ENCODE results near the gene CCDC154. TPM values are rescaled to one million over a fixed set of nuclear protein-coding genes. Genes with fewer than 3 reads are reported as not detected.

The CCDC154 gene
- total RNA-seq, 1 donor from 2014 or later = 2.0 TPM

DNA sequence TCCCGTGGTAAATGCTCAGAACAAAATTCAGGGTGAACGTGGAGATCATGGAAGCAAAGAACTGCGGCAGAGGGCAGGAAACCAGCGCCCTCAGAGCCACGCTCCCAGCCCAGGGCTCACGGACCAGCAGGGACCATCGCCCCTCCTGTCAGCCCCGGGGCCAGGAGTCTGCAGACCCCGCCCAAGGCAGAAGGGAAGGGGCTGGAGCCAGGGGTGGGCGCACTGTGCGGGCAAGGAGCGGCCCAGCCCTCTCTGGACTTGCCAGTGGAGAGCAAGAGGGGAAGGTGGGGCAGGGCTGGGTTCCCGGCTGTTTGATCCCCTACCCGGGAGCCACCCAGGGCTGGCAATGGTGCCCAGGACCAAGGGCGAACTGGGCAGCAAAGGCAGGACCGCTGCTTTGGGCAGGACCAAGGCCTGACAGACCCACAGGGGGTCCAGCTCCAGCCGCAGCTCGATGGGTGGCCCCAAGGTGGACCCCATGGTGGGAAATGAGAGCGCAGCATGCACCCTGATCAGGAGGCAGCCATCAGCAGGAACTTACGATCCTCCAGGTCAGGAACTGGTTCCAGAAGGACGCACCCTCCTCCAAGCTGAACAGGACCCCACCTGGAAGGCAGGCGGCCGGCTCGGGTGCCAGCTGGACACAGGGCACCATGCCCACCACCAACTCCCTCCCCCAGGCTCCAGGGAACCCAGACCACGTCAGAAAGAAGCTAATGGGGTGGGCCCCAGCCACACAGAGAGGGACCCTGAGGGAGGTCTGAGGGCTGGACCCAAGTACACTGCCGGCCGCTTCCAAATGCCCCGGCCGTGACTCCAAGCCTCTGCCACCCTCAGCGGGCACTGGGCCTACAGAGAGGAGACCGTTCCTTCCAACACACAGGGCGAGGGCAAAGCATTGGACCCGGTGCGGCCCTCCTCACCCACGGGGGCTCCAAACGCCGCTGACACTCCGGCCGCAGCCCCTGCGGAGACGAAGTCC is 11.1 kb upstream of the CCDC154 start:
- intact Hi-C loops (cut with micrococcal nuclease) = no loop called here
- Mint-ChIP-seq H3K36me3 (ENCODE audit: low read depth) (peaks cover 2% of the 10 kb centered on the region), H3K4me1 (ENCODE audit: low read depth) (no peaks in the 10 kb centered on the region), H3K27ac (no peak overlapping the region), H3K27me3 (ENCODE audit: insufficient read depth) (no peaks in the 10 kb centered on the region), H3K9me3 (no peaks in the 10 kb centered on the region), H3K4me3 (no peak overlapping the region)
- DNase-seq (ENCODE audit: low spot score) = no peak

DNA sequence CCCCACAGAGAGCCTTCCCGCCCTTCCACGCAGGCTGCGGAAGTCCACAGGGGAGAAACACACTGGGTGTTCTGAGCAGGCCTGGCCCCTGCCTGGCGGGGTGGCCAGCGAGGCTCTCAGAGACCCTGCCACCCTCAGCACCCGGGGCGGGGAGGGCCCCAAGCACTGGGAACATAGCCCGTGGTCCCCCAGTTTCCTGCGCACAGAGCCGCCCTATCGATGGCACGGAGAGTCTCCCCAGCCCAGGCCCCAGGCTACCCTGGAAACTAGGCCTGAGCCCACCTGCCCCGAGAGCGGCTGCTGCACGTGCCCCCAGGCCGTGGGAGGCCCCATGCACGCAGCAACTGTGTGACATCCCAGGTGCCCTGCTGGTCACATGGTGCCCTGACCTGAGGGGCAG is 10.2 kb upstream of the CCDC154 start:
- Mint-ChIP-seq H3K27me3 (ENCODE audit: insufficient read depth) (no peaks in the 10 kb centered on the region), H3K27ac (no peak overlapping the region), H3K4me3 (no peak overlapping the region), H3K4me1 (ENCODE audit: low read depth) (no peaks in the 10 kb centered on the region), H3K36me3 (ENCODE audit: low read depth) (peaks cover 2% of the 10 kb centered on the region), H3K9me3 (no peaks in the 10 kb centered on the region)
- intact Hi-C loops (cut with micrococcal nuclease) = no loop called here
- DNase-seq (ENCODE audit: low spot score) = no peak

DNA sequence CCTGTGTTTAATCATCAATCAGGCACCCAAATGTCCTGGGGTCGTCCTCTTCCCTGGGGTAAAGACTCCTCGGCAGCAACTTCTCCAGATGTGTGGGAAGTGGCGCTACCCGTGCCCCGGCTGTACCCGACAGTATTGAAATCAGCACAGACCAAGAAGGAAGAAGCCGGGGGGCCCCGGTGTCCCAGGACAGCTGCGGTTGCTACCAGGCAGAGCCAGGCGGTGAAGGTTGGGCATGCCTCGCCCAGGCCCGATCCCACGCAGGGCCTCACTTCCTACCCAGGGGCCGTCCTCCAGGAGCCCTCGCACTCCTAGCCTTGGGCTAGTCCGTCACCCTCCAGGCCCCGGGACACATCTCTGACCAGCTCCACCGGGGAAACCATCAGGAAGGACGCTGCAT is 9.0 kb upstream of the CCDC154 start:
- no peak overlapping the region for H3K27ac Mint-ChIP-seq
- intact Hi-C loops (cut with micrococcal nuclease) = no loop called here
- DNase-seq (ENCODE audit: low spot score) = no peak
- no peaks in the 10 kb centered on the region for H3K27me3 Mint-ChIP-seq (ENCODE audit: insufficient read depth)
- H3K36me3 Mint-ChIP-seq (ENCODE audit: low read depth) = peaks cover 2% of the 10 kb centered on the region
- no peak overlapping the region for H3K4me3 Mint-ChIP-seq
- H3K4me1 Mint-ChIP-seq (ENCODE audit: low read depth) = no peaks in the 10 kb centered on the region
- no peaks in the 10 kb centered on the region for H3K9me3 Mint-ChIP-seq

DNA sequence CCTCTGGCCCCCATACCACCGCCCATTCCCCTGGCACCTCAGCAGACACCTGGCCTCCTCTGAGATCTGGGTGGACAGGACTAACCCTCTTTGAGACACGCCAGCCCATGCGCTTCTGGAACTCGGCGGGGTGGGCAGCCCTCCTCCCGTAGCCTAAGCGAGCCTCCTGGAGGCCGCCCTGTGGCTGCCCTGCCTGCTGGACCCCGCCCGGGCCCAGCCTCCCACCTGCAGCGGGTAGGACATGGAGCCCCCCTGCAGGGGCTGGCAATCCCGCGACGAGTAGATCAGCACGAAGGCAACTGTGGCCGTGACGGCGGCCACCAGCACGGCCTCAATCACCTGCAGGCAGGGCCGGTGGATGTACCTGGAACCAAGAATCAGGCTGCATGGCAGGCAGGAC is 8.2 kb upstream of the CCDC154 start:
- no peaks in the 10 kb centered on the region for H3K9me3 Mint-ChIP-seq
- intact Hi-C loops (cut with micrococcal nuclease) = no loop called here
- no peak for DNase-seq (ENCODE audit: low spot score)

DNA sequence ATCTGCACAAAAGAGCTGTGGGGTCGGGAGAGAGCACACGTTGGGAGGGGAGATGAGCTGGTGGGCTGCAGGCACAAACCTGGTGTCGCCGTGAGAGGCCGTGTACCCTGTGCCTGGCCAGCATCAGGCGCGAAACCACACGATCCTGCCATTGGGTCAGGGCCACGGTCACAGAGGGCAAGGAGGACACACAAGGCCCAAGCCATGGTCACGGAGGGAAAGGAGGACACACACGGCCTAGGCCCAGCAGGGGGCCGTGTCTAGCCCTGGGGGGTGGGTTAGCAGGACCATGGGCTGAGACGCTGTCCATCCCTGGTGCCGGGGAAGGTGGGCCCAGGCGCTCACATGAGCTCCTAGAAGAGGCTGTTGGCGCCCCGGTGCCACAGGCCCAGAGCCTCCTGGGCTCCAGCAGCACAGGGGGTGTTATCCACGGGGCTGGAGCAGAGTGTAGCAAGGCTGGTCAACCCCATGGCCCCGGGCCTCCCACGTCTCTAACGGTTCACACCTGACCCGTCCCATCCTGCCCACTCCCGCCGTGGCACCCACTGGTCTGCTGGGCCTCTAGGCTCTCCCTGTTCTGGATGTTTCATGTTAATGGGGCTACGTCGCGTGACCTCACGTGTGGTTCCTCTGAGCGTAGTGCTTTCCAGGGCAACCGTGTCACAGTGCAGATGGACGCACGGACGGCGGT is 7.5 kb upstream of the CCDC154 start:
- no peak overlapping the region for H3K27ac Mint-ChIP-seq
- intact Hi-C loops (cut with micrococcal nuclease) = no loop called here
- no peak for DNase-seq (ENCODE audit: low spot score)
- no peaks in the 10 kb centered on the region for H3K4me1 Mint-ChIP-seq (ENCODE audit: low read depth)
- no peaks in the 10 kb centered on the region for H3K9me3 Mint-ChIP-seq
- H3K36me3 Mint-ChIP-seq (ENCODE audit: low read depth) = peaks cover 2% of the 10 kb centered on the region
- H3K4me3 Mint-ChIP-seq = no peak overlapping the region
- no peaks in the 10 kb centered on the region for H3K27me3 Mint-ChIP-seq (ENCODE audit: insufficient read depth)

More for the DNA sequence above, 8.2 kb upstream of the CCDC154 start:
- Mint-ChIP-seq H3K27ac (no peak overlapping the region), H3K27me3 (ENCODE audit: insufficient read depth) (no peaks in the 10 kb centered on the region), H3K36me3 (ENCODE audit: low read depth) (peaks cover 2% of the 10 kb centered on the region), H3K4me3 (no peak overlapping the region), H3K4me1 (ENCODE audit: low read depth) (no peaks in the 10 kb centered on the region)

DNA sequence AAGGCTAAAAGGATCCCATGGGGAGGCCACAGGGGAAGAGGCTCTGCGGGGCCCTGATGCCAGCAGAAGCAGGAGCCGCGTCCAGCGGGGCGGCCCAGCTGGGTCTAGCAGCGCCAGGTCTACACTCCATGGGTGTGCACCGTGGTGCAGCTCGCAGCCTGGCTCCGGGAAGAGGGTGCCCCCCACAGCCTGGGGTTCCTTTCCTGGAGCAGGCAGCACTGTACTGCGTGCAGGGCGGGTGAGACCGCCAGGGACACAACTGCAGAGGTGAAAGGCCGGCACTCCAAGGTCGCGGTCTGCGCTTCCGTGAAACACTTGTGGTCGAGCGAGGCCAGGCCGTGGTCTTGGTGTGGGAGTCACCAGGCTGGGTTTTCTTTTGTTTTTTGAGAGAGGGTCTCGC is 6.5 kb upstream of the CCDC154 start:
- Mint-ChIP-seq H3K27ac (no peak overlapping the region), H3K9me3 (no peaks in the 10 kb centered on the region), H3K27me3 (ENCODE audit: insufficient read depth) (no peaks in the 10 kb centered on the region), H3K4me3 (no peak overlapping the region), H3K4me1 (ENCODE audit: low read depth) (no peaks in the 10 kb centered on the region), H3K36me3 (ENCODE audit: low read depth) (peaks cover 2% of the 10 kb centered on the region)
- intact Hi-C loops (cut with micrococcal nuclease) = no loop called here
- DNase-seq (ENCODE audit: low spot score) = no peak

DNA sequence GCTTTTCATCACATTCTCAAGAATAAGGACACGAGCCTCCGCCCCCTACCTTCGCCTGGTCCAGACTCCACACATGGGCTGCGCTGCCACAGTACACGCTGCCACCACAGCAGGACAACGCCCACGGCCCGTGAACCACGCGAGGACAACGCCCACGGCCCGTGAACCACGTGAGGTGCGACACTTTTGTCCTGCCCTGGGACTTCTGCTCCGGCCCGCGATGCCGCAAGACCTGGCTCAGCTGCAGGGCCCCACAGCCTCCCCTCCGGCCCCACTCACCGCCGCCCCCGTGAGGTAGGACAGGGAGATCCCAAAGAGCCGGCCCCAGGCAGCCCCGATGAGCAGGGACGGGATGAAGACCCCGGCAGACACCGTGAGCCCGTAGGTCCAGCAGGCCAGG is 5.9 kb upstream of the CCDC154 start:
- H3K4me3 Mint-ChIP-seq = no peak overlapping the region
- intact Hi-C loops (cut with micrococcal nuclease) = no loop called here
- no peaks in the 10 kb centered on the region for H3K9me3 Mint-ChIP-seq
- no peaks in the 10 kb centered on the region for H3K27me3 Mint-ChIP-seq (ENCODE audit: insufficient read depth)
- H3K4me1 Mint-ChIP-seq (ENCODE audit: low read depth) = no peaks in the 10 kb centered on the region
- H3K36me3 Mint-ChIP-seq (ENCODE audit: low read depth) = peaks cover 2% of the 10 kb centered on the region
- DNase-seq (ENCODE audit: low spot score) = no peak
- H3K27ac Mint-ChIP-seq = no peak overlapping the region

DNA sequence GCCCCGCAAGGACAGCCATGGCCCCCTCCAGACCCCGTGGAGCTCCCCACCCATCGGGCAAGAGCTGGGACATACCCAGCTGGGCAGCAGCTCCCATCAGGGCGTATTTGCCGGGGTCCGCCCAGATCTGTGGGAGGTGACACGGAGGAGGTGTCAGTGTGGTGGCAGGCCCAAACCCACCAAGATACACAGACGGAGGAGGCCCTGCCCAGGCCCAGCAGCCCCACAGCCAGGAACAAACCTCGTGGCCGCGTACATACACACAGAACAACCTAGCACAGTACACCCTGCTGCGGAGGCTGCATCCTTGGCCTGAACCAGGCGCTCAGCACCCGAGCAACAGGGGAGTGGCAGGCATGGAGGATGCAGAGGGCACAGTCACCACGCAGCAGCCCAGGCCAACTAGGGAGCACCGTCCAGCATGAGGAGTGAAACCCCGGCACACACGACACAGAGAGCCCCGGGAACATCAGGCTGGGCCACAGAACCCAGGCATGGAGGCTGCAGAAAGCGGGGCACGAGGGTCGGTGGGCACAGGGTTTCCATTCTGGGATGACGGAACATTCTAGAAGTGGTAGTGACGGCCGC is 4.9 kb upstream of the CCDC154 start:
- Mint-ChIP-seq H3K9me3 (no peaks in the 10 kb centered on the region), H3K4me3 (no peak overlapping the region), H3K4me1 (ENCODE audit: low read depth) (no peaks in the 10 kb centered on the region), H3K36me3 (ENCODE audit: low read depth) (peaks cover 2% of the 10 kb centered on the region), H3K27me3 (ENCODE audit: insufficient read depth) (no peaks in the 10 kb centered on the region), H3K27ac (no peak overlapping the region)
- DNase-seq (ENCODE audit: low spot score) = no peak
- intact Hi-C loops (cut with micrococcal nuclease) = no loop called here

DNA sequence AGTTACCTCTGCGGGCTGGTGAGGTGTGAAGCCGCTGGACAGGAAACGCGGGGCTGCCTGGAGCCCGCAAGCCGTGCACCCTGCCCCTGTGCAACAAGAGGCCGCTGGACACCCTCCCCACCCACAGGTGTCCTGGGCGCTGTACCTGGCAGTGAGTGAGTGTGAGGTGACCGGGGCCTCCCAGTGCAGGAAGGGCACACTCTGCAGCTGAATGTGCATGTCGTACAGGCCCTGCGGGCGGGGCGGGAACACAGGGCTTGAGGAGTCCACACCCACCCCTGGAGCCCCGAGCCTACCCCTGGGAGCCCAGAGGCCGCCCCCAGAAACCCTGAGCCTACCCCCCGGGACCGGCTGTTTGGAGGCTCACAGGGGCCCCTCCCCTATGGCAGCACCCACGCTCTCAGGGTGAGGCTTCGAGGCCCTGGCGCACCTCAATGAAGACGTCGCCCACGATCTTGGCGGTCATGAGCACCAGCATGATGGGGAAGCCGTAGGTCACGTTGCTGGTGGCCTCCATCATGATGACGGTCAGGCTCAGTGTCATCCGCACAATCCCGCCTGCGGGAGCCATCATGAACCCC is 4.3 kb upstream of the CCDC154 start:
- intact Hi-C loops (cut with micrococcal nuclease) = no loop called here
- no peak for DNase-seq (ENCODE audit: low spot score)
- H3K27me3 Mint-ChIP-seq (ENCODE audit: insufficient read depth) = no peaks in the 10 kb centered on the region
- peaks cover 2% of the 10 kb centered on the region for H3K36me3 Mint-ChIP-seq (ENCODE audit: low read depth)
- no peaks in the 10 kb centered on the region for H3K9me3 Mint-ChIP-seq
- no peak overlapping the region for H3K27ac Mint-ChIP-seq
- H3K4me1 Mint-ChIP-seq (ENCODE audit: low read depth) = no peaks in the 10 kb centered on the region
- H3K4me3 Mint-ChIP-seq = no peak overlapping the region

DNA sequence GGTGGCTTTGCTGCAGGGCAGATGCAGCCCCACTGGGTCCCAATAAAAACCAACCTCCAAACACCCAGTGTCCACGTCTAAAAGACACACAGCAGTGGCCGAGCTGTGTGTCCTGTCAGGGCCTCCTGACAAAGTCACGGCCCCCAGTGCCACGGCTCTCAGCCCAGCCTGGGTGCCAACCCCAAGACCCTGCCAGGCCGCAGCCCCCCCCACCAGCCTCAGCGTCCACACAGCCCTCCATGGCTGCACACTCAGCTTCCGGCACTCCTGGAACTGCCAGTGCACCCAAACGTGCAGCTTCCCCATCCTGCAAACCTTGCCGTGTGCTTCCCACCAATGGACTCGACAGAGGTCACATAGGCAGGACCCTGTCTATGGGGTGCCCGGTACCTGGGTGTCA is 3.6 kb upstream of the CCDC154 start:
- Mint-ChIP-seq H3K4me1 (ENCODE audit: low read depth) (no peaks in the 10 kb centered on the region), H3K4me3 (no peak overlapping the region), H3K27ac (no peak overlapping the region), H3K27me3 (ENCODE audit: insufficient read depth) (no peaks in the 10 kb centered on the region), H3K36me3 (ENCODE audit: low read depth) (peaks cover 2% of the 10 kb centered on the region), H3K9me3 (no peaks in the 10 kb centered on the region)
- DNase-seq (ENCODE audit: low spot score) = no peak
- intact Hi-C loops (cut with micrococcal nuclease) = no loop called here

DNA sequence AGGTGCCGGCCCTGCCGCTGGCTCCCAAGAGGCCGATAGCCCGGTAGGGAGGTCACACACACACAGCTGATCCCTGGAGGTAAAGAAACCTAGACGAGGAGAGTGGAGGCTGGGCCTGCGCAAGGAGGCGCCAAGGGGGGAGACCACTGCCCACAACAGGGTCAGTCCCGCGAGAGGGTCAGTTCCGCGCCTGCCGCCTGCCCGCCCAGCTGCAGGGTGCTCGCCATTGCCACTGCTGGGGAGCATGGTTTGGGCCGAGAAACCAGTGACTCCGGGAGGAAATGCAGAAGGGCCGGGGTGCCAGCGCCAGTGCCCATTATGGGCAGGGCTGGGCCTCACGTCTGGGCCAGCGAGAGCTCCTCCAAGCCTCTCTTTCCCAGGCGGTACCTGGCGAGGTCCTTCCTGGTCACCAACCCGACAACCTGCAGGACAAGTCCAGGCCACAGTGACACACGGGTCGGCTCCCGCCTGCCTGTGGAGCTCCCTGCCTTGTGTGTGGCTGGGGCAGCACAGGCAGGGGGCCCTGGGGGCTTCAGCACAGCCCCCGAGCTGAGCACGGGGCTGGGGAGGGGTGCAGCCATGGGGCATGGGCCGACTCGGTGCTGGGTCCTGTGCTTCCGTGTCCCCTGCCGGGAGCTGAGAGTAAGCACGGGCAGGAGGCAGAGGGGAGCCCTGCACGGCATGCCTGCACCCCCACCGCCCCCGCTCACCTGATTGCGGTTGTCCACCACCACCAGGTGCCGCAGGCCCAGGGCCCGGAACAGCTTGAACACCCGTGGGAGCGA is 2.1 kb upstream of the CCDC154 start:
- Mint-ChIP-seq H3K27ac (no peak overlapping the region), H3K4me1 (ENCODE audit: low read depth) (no peaks in the 10 kb centered on the region), H3K9me3 (no peaks in the 10 kb centered on the region), H3K36me3 (ENCODE audit: low read depth) (no peaks in the 10 kb centered on the region), H3K27me3 (ENCODE audit: insufficient read depth) (no peaks in the 10 kb centered on the region), H3K4me3 (no peak overlapping the region)
- DNase-seq (ENCODE audit: low spot score) = no peak
- intact Hi-C loops (cut with micrococcal nuclease) = no loop called here

DNA sequence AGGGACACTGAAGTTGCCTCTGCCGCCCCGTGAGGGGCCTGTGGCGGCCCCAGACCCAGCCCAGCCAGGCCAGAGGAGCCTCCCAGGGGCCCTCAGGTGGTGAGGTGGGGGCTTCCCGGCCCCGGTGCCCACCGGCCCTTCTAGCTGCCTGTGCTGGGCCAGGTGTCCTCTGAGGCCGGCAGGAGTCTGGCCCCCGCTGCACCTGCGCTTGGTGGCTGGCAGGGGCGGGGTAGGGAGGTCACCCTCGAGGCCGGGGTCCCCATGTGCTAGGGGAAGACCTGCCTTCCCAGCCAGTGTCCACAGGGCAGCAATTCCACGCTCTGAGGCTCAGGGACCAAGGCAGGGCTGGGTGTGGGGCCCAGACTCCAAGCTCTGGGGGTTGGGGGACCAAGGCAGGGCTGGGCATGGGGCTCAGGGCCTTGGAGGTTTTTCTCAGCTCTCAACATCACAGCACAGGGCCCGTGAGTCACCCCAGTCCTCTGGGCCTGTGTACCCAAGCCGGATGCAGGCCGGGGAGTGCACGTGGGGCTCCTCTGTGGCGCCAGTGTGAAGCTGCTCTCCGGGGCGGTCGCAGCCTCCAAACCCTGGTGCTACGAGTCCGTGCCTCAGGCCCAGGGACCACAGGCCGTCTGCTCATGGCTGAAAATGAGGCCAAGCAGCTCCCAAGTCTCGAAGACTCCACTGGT is 1.3 kb upstream of the CCDC154 start:
- Mint-ChIP-seq H3K27me3 (ENCODE audit: insufficient read depth) (no peaks in the 10 kb centered on the region), H3K27ac (no peak overlapping the region), H3K4me1 (ENCODE audit: low read depth) (no peaks in the 10 kb centered on the region), H3K4me3 (no peak overlapping the region), H3K9me3 (no peaks in the 10 kb centered on the region), H3K36me3 (ENCODE audit: low read depth) (no peaks in the 10 kb centered on the region)
- intact Hi-C loops (cut with micrococcal nuclease) = no loop called here
- DNase-seq (ENCODE audit: low spot score) = no peak

Data from activated T-helper 1 cell treated with anti-CD3 and anti-CD28 coated beads, Interleukin-12 subunit alpha, Interleukin-12 subunit beta, Interleukin-2, Interleukin-4 antibody, amounts not matched to agents 30 ng/mL and 10 ng/mL and 1 ng/mL, durations not matched to agents 14 hours and 24 hours and 36 hours (primary cell).